Gastrocnemius medialis (tissue), 4 donors: ENCODE data around the gene NR6A1. TPM values are rescaled to one million over a fixed set of nuclear protein-coding genes. Genes with fewer than 3 reads are reported as not detected.

Source experiments
- ATAC-seq, 2 donors: fragments of 150-250 bp; one replicate each; pipeline ENCODE4 v1.9.1; 2016
- DNase-seq, 2 donors: peaks; one replicate each; pipeline ENCODE4 v3.0.0-alpha.2; 2019
- H3K27ac ChIP-seq, 4 donors: fragments of 200-600 bp; sonication (generic); 1 replicate in 1 of 4; 2 replicates in 3 of 4; pipeline ENCODE4 v1.5.1; 2016 to 2018; ENCODE audit warnings: mild to moderate bottlenecking in 2 of 4, moderate library complexity in 1 of 4
- H3K27me3 ChIP-seq, 3 donors: fragments of 200-600 bp; sonication (generic) in 2 of 3; 1 replicate in 1 of 3; 2 replicates in 2 of 3; pipeline versions ENCODE4 v1.5.1 to v1.6.0; 2016 to 2019; ENCODE audit warnings: mild to moderate bottlenecking in 1 of 3, moderate library complexity in 1 of 3
- H3K36me3 ChIP-seq, 2 donors: fragments of 200-600 bp; sonication (generic) in 1 of 2; one replicate each; pipeline ENCODE4 v1.5.1; 2017 to 2018
- H3K4me1 ChIP-seq, 2 donors: fragments of 200-600 bp; sonication (generic) in 1 of 2; one replicate each; pipeline ENCODE4 v1.5.1; 2016 to 2017; ENCODE audit warnings: mild to moderate bottlenecking in 2 of 2
- H3K4me3 ChIP-seq, 4 donors: fragments of 200-600 bp; sonication (generic) in 3 of 4; 1 replicate in 1 of 4; 2 replicates in 3 of 4; pipeline ENCODE4 v1.5.1; 2016 to 2019; ENCODE audit warnings: mild to moderate bottlenecking in 2 of 4
- H3K9me3 ChIP-seq, 3 donors: fragments of 200-600 bp; sonication (generic) in 2 of 3; 1 replicate in 1 of 3; 2 replicates in 2 of 3; pipeline ENCODE4 v1.5.1; 2016 to 2019
- CTCF ChIP-seq, 5 experiments: fragments of 450-650 bp in 3 of 5; fragments of 200-600 bp in 2 of 5; sonication (generic) in 2 of 5; IDR thresholded peaks in 4 of 5; conservative IDR thresholded peaks in 1 of 5; 1 replicate in 4 of 5; 2 replicates in 1 of 5; pipeline ENCODE4 v1.5.1; 2016 to 2019; ENCODE audit warnings: antibody characterized with exemption in 5 of 5, mild to moderate bottlenecking in 3 of 5, moderate library complexity in 3 of 5
- POLR2A ChIP-seq, 2 donors: fragments of 450-650 bp; IDR thresholded peaks; one replicate each; pipeline ENCODE4 v1.6.1; 2017; ENCODE audit warnings: antibody characterized with exemption in 2 of 2, mild to moderate bottlenecking in 2 of 2, moderate library complexity in 2 of 2
- in situ Hi-C, 4 donors: fragments of 200-750 bp; cut with MboI; loops; one replicate each; pipeline versions ENCODE4 v1.15.0 to v1.8.0; 2017; ENCODE audit warnings: low sequenced_read_pairs in 4 of 4
- intact Hi-C: fragments of 100-400 bp; cut with DNase I; formaldehyde crosslinking; loops from one replicate; pipeline ENCODE4 v1.15.1; 2023; ENCODE audit warnings: low total_unique reads
- total RNA-seq, 4 donors: library from RNA; depleted of rRNA; stranded (reverse); fragments of >200 nt; gene quantifications; one replicate each; pipeline versions ENCODE4 v1.1.0 to v1.2.3, GENCODE V29; 2016

The NR6A1 gene
- total RNA-seq, 4 donors from 2014 or later = 0.58 to 5.6 (median 2.1) TPM

- Histone ChIP-seq H3K27ac (no peak overlapping the region), H3K4me1 (peaks cover 0 to 8% of the 10 kb centered on the region in 2 donors), H3K27me3 (no peaks in the 10 kb centered on the region), H3K9me3 (no peaks in the 10 kb centered on the region), H3K36me3 (no peaks in the 10 kb centered on the region), H3K4me3 (no peak overlapping the region)
- no peak for ATAC-seq
- intact Hi-C loops (no loop called here), in situ Hi-C loops (no loop called here)
- TF ChIP-seq CTCF (IDR thresholded peaks at IDR 0.05 in 4 of 5, conservative IDR thresholded peaks at IDR 0.05 in 1 of 5) (no peak), POLR2A (IDR thresholded peaks at IDR 0.05) (no peak)
- DNase-seq = no peak
Measured at GRCh38 chr9:124683043-124683442, 88.1 kb downstream of the NR6A1 start.

- Histone ChIP-seq H3K27me3 (no peaks in the 10 kb centered on the region), H3K9me3 (no peaks in the 10 kb centered on the region), H3K4me1 (peaks cover 7 to 14% of the 10 kb centered on the region in 2 donors), H3K4me3 (no peak overlapping the region), H3K36me3 (no peaks in the 10 kb centered on the region), H3K27ac (no peak overlapping the region)
- TF ChIP-seq CTCF (IDR thresholded peaks at IDR 0.05 in 4 of 5, conservative IDR thresholded peaks at IDR 0.05 in 1 of 5) (no peak), POLR2A (IDR thresholded peaks at IDR 0.05) (no peak)
- intact Hi-C loops (no loop called here), in situ Hi-C loops (no loop called here)
- ATAC-seq (no peak), DNase-seq (no peak)
Measured at GRCh38 chr9:124680714-124681390, 90.3 kb downstream of the NR6A1 start.

GRCh38 chr9:124680049-124680448 lies 91.1 kb downstream of the NR6A1 start:
- Histone ChIP-seq H3K4me1 (peaks cover 15 to 22% of the 10 kb centered on the region in 2 donors), H3K4me3 (no peak overlapping the region), H3K36me3 (no peaks in the 10 kb centered on the region), H3K27me3 (no peaks in the 10 kb centered on the region), H3K9me3 (no peaks in the 10 kb centered on the region), H3K27ac (no peak overlapping the region)
- ATAC-seq = no peak
- no peak for DNase-seq
- in situ Hi-C loops = no loop called here
- TF ChIP-seq POLR2A (IDR thresholded peaks at IDR 0.05) = no peak
- no peak for TF ChIP-seq CTCF (IDR thresholded peaks at IDR 0.05 in 4 of 5, conservative IDR thresholded peaks at IDR 0.05 in 1 of 5)
- intact Hi-C loops = no loop called here

- TF ChIP-seq CTCF (IDR thresholded peaks at IDR 0.05 in 4 of 5, conservative IDR thresholded peaks at IDR 0.05 in 1 of 5) (no peak), POLR2A (IDR thresholded peaks at IDR 0.05) (no peak)
- intact Hi-C loops = no loop called here
- no peaks in the 10 kb centered on the region for H3K36me3 ChIP-seq
- H3K4me1 ChIP-seq = peaks cover 16 to 21% of the 10 kb centered on the region in 2 donors
- no peaks in the 10 kb centered on the region for H3K9me3 ChIP-seq
- in situ Hi-C loops = no loop called here
- no peak overlapping the region for H3K27ac ChIP-seq
- ATAC-seq (peak; percentile 68 to 69), DNase-seq (no peak)
- no peak overlapping the region for H3K4me3 ChIP-seq
- no peaks in the 10 kb centered on the region for H3K27me3 ChIP-seq
Measured at GRCh38 chr9:124676159-124676551, 95.0 kb downstream of the NR6A1 start.
